HEK293T (cell line): ENCODE results near the gene KDM6A.

Source experiments
- FOXM1 ChIP-seq: fragments of 450-650 bp; IDR thresholded peaks from 2 replicates; pipeline ENCODE4 v1.6.1; 2017; ENCODE audit warnings: mild to moderate bottlenecking, borderline replicate concordance
- SUZ12 ChIP-seq: fragments of 450-650 bp; IDR thresholded peaks from 2 replicates; pipeline ENCODE4 v1.6.1; 2016; ENCODE audit warnings: mild to moderate bottlenecking
- TF ChIP-seq, protein P1 (sequence below): fragments of 450-650 bp; IDR thresholded peaks from 2 replicates; pipeline ENCODE4 v1.6.1; 2016

DNA sequence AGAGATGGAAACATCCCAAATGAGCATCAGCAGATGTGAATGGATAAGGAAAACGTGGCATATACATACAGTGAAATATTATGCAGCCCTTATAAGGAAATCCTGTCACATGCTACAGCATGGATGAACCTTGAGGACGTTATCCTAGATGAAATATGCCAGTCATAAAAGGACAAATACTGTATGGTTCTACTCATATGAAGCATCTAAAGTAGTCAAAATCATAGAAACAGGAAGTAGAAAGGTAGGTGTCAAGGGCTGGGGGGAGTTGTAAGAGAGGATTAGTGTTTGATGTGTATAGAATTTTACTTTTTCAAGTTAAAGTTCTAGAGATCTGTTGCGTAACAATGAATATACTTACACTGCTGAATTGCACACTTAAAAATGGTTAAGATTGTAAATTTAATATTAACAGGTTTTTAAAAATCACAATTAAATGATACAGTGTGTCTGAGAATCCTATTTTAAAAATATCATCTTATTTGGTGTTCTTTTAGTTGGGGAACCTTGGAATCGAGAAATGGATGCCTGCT lies 58.5 kb downstream of the KDM6A start:
- TF ChIP-seq, protein P1, sequence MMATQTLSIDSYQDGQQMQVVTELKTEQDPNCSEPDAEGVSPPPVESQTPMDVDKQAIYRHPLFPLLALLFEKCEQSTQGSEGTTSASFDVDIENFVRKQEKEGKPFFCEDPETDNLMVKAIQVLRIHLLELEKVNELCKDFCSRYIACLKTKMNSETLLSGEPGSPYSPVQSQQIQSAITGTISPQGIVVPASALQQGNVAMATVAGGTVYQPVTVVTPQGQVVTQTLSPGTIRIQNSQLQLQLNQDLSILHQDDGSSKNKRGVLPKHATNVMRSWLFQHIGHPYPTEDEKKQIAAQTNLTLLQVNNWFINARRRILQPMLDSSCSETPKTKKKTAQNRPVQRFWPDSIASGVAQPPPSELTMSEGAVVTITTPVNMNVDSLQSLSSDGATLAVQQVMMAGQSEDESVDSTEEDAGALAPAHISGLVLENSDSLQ = no peak
- no peak for TF ChIP-seq SUZ12
- no peak for TF ChIP-seq FOXM1
